GM12878 (cell line): Measurements from ENCODE around the gene EIF4E2. TPM values are rescaled to one million over a fixed set of nuclear protein-coding genes. Genes with fewer than 3 reads are reported as not detected.

Experiments used
- ATAC-seq: fragments of 200-7000 bp; cut with Tn5 transposase; 3 replicates; pipeline ENCODE4 v1.9.1; 2020; ENCODE audit warnings: mild to moderate bottlenecking, moderate library complexity
- BruUV-seq: library from RNA; stranded (reverse); fragments of 400-500 nt; replicated peaks from 2 replicates; lab custom pipeline; 2021; lab: Mats Ljungman, UMichigan
- CTCF ChIA-PET: fragments of 300-600 bp; sonication (Branson Sonifier 250); formaldehyde crosslinking; extraction: SDS; loops from one replicate; lab custom pipeline; 2021; ENCODE audit warnings: inconsistent platforms; lab: Yijun Ruan, JAX
- POLR2A ChIA-PET: fragments of 350-600 bp; formaldehyde crosslinking; extraction: SDS; loops from one replicate; lab custom pipeline; 2021; ENCODE audit warnings: inconsistent platforms; lab: Charles Lee
- RAD21 ChIA-PET: fragments of 300-600 bp; sonication (Branson Sonifier 250); formaldehyde crosslinking; loops from one replicate; lab custom pipeline; 2023; ENCODE audit warnings: antibody characterized with exemption; ENCODE audit not compliant: unreplicated experiment; lab: Charles Lee
- SMC1A ChIA-PET: fragments of 300-600 bp; sonication (Branson Sonifier 250); formaldehyde crosslinking; loops from one replicate; lab custom pipeline; 2023; ENCODE audit not compliant: unreplicated experiment, uncharacterized antibody; lab: Charles Lee
- DNase-seq: peaks from one replicate; pipeline ENCODE4 v3.0.0-alpha.2; 2011; ENCODE audit warnings: low read depth, low spot score
- FAIRE-seq: peaks from 3 replicates; lab custom pipeline; 2011; peaks lifted over from hg19 to GRCh38; lab: Jason Lieb, UNC
- H2AFZ ChIP-seq: 2 replicates; pipeline ENCODE4 v1.6.0; 2011; ENCODE audit warnings: low read depth, low read length, control low read depth; ENCODE audit not compliant: control insufficient read depth
- H3K27ac ChIP-seq: 2 replicates; pipeline ENCODE4 v1.5.1; 2011; ENCODE audit warnings: control low read depth; ENCODE audit not compliant: control insufficient read depth, insufficient read depth
- H3K27me3 ChIP-seq, 2 experiments: replicated peaks in 1 of 2; 2 replicates each; pipeline versions ENCODE4 v1.6.0 to v1.6.1; 2011; ENCODE audit warnings: low read length in 1 of 2; ENCODE audit not compliant: control insufficient read depth in 2 of 2, insufficient read depth in 2 of 2
- H3K36me3 ChIP-seq, 2 experiments: 2 replicates each; pipeline ENCODE4 v1.5.1; 2011; ENCODE audit warnings: low read length in 1 of 2; ENCODE audit not compliant: control insufficient read depth in 2 of 2, insufficient read depth in 2 of 2
- H3K4me1 ChIP-seq: 2 replicates; pipeline ENCODE4 v1.6.1; 2011; ENCODE audit warnings: mild to moderate bottlenecking, low read length, moderate library complexity, mixed read lengths; ENCODE audit not compliant: control insufficient read depth, insufficient read depth
- H3K4me2 ChIP-seq: 2 replicates; pipeline ENCODE4 v1.6.0; 2011; ENCODE audit warnings: control low read depth; ENCODE audit not compliant: control insufficient read depth, insufficient read depth
- H3K4me3 ChIP-seq: fragments of 200-600 bp; sonication (generic); 2 replicates; pipeline ENCODE4 v1.5.1; 2016
- H3K79me2 ChIP-seq: 2 replicates; pipeline ENCODE4 v1.6.0; 2011; ENCODE audit warnings: low read length; ENCODE audit not compliant: control insufficient read depth, insufficient read depth
- H3K9ac ChIP-seq: 2 replicates; pipeline ENCODE4 v1.8.0; 2011; ENCODE audit warnings: low read length, control low read depth, mixed read lengths; ENCODE audit not compliant: control insufficient read depth, insufficient read depth
- H3K9me3 ChIP-seq: replicated peaks from 3 replicates; pipeline ENCODE4 v1.5.1; 2011; ENCODE audit warnings: mild to moderate bottlenecking, low read length; ENCODE audit not compliant: control insufficient read depth, insufficient read depth
- H4K20me1 ChIP-seq: 2 replicates; pipeline ENCODE4 v1.6.0; 2011; ENCODE audit not compliant: control insufficient read depth, insufficient read depth
- CEBPB ChIP-seq, 2 experiments: fragments of 150-350 bp in 1 of 2; IDR thresholded peaks; 2 replicates each; pipeline ENCODE4 v1.6.1; 2012 to 2014; ENCODE audit warnings: low read depth in 2 of 2, low read length in 2 of 2, borderline replicate concordance in 1 of 2, inconsistent platforms in 1 of 2
- POU2F2 ChIP-seq: IDR thresholded peaks from 3 replicates; pipeline ENCODE4 v1.6.1; 2011; ENCODE audit warnings: low read depth, mild to moderate bottlenecking, low read length, borderline replicate concordance
- ZSCAN29 ChIP-seq: fragments of 450-650 bp; IDR thresholded peaks from 2 replicates; pipeline ENCODE4 v1.6.1; 2017; ENCODE audit warnings: mild to moderate bottlenecking, moderate library complexity
- WGBS: methylation state at CpG from one replicate; pipeline ENCODE4 v1.1.6; 2016; ENCODE audit warnings: low lambda C conversion rate; ENCODE audit not compliant: insufficient replicate concordance, insufficient coverage; ENCODE audit errors: missing lambda C conversion rate; 5-methylcytosine and 5-hydroxymethylcytosine counted together
- in situ Hi-C: fragments of 300-500 bp; cut with MboI; formaldehyde crosslinking; loops from 9 replicates; pipeline ENCODE4 v1.14.3; 2018; ENCODE audit warnings: mixed read lengths
- intact Hi-C: fragments of 100-400 bp; cut with micrococcal nuclease; formaldehyde crosslinking; loops from one replicate; pipeline ENCODE4 v1.14.2; 2022; ENCODE audit not compliant: unreplicated experiment
- polyA plus RNA-seq, 11 experiments: library from polyadenylated mRNA; depleted of rRNA in 4 of 11; unstranded in 6 of 11; stranded (reverse) in 5 of 11; fragments of >200 nt; fragmentation: Nextera tagmentation in 4 of 11; fragmentation: Illumina TruSeq in 1 of 11; extraction: Ambion mirVana in 4 of 11; extraction: Trizol in 1 of 11; gene quantifications; 1 replicate in 1 of 11; 2 replicates in 10 of 11; pipeline versions ENCODE4 v1.2.1 to v1.2.3, GENCODE V29; 2011 to 2016; ENCODE audit warnings: inconsistent platforms in 2 of 11, missing spikeins in 2 of 11, low read depth in 1 of 11
- total RNA-seq, 4 experiments: library from RNA; depleted of rRNA in 3 of 4; stranded (reverse); fragments of >200 nt in 3 of 4; fragmentation: Illumina TruSeq in 1 of 4; extraction: Trizol in 1 of 4; gene quantifications; 2 replicates each; pipeline versions ENCODE4 v1.2.1 to v1.2.3, GENCODE V29; 2013 to 2021
- TF ChIP-seq, protein P1 (sequence below): fragments of 450-650 bp; IDR thresholded peaks from 2 replicates; pipeline ENCODE4 v1.6.1; 2017; ENCODE audit warnings: mild to moderate bottlenecking, low read depth, inconsistent platforms; ENCODE audit not compliant: poor library complexity, severe bottlenecking
- TF ChIP-seq, protein P2 (sequence below): IDR thresholded peaks from 2 replicates; pipeline ENCODE4 v1.6.1; 2012; ENCODE audit warnings: low read depth, low read length, improper control_type of control experiment

Gene EIF4E2
- total and polyA plus RNA-seq, 10 of the 15 experiments (the other 5 are each of a cell fraction or from before 2014, with no cell fraction given), result 56.1 to 158 (median 110) TPM

DNA sequence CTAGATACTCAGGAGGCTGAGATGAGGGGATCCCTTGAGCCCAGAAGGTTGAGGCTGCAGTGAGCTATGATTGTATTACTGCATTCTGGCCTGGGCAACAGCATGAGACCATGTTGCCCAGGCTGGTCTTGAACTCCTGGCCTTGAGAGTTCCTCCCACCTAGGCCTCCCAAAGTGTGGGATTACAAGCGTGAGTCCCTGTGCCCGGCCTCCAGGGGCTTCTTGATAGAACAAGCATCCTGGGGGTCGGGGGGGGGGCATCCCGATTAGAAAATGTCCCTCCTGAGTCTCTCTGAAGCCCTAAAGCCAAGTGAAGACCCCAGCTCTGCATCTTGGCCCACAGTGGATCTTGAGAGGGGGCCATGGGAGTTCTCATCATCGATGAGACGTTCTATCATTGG is 60.6 kb downstream of the EIF4E2 start:
- WGBS, result 50% methylated on average over 5 of the region's 6 CpGs
- ATAC-seq, result no peak
- H3K9me3 ChIP-seq, result no peaks in the 10 kb centered on the region
- no peak overlapping the region for H3K27ac ChIP-seq
- ChIA-PET POLR2A (interaction anchor here (0.6 kb wide), 1 partner anchor 13 kb away, joined by 4 read pairs; no protein-coding TSS in a partner anchor), CTCF (interaction anchor here (0.6 to 1.3 kb wide), 5 partner anchors 27 to 443 kb away, joined by 3 to 5 read pairs (median 3); no protein-coding TSS in a partner anchor), RAD21 (no interaction called here), SMC1A (no interaction called here)
- H2AFZ ChIP-seq, result no peak overlapping the region
- H3K36me3 ChIP-seq, result no peaks in the 10 kb centered on the region
- TF ChIP-seq CEBPB (IDR thresholded peaks at IDR 0.05; ENCODE audit: borderline replicate concordance in 1 of 2, low read depth in 2 of 2, low read length in 2 of 2) (no peak), ZSCAN29 (no peak), POU2F2 (no peak)
- TF ChIP-seq, protein P1, sequence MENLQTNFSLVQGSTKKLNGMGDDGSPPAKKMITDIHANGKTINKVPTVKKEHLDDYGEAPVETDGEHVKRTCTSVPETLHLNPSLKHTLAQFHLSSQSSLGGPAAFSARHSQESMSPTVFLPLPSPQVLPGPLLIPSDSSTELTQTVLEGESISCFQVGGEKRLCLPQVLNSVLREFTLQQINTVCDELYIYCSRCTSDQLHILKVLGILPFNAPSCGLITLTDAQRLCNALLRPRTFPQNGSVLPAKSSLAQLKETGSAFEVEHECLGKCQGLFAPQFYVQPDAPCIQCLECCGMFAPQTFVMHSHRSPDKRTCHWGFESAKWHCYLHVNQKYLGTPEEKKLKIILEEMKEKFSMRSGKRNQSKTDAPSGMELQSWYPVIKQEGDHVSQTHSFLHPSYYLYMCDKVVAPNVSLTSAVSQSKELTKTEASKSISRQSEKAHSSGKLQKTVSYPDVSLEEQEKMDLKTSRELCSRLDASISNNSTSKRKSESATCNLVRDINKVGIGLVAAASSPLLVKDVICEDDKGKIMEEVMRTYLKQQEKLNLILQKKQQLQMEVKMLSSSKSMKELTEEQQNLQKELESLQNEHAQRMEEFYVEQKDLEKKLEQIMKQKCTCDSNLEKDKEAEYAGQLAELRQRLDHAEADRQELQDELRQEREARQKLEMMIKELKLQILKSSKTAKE, result no peak
- TF ChIP-seq, protein P2, sequence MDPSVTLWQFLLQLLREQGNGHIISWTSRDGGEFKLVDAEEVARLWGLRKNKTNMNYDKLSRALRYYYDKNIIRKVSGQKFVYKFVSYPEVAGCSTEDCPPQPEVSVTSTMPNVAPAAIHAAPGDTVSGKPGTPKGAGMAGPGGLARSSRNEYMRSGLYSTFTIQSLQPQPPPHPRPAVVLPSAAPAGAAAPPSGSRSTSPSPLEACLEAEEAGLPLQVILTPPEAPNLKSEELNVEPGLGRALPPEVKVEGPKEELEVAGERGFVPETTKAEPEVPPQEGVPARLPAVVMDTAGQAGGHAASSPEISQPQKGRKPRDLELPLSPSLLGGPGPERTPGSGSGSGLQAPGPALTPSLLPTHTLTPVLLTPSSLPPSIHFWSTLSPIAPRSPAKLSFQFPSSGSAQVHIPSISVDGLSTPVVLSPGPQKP, result no peak
- intact Hi-C loops (no loop called here), in situ Hi-C loops (no loop called here)
- H4K20me1 ChIP-seq, result no peaks in the 10 kb centered on the region
- BruUV-seq, result no TSS peak
- H3K27me3 ChIP-seq, result no peaks in the 10 kb centered on the region
- no peak overlapping the region for H3K4me3 ChIP-seq
- H3K9ac ChIP-seq, result no peak overlapping the region
- H3K4me2 ChIP-seq, result no peak overlapping the region
- no peaks in the 10 kb centered on the region for H3K79me2 ChIP-seq
- no peak for FAIRE-seq
- H3K4me1 ChIP-seq, result no peaks in the 10 kb centered on the region
- no peak for DNase-seq
